ENCODE measurements around the gene ZSCAN5B. TPM values are rescaled to one million over a fixed set of nuclear protein-coding genes. Genes with fewer than 3 reads are reported as not detected.

Gene ZSCAN5B
- polyA plus RNA-seq, 1 of the 3 experiments (the other 2 are of a cell fraction), result not detected

GRCh38 chr19:56142897-56143434, 54.6 kb downstream of the ZSCAN5B start:
- peaks cover 7 to 21% of the 10 kb centered on the region in 2 experiments; a peak in 3 of 4 replicates for H3K4me1 ChIP-seq (ENCODE audit: control insufficient read depth in 1 of 2, insufficient read depth in 2 of 2, low read depth in 1 of 2, low read length in 1 of 2)
- TF ChIP-seq NFIC (IDR thresholded peaks at IDR 0.05; ENCODE audit: borderline replicate concordance), result no peak
- TF ChIP-seq RCOR1 (IDR thresholded peaks at IDR 0.05; ENCODE audit: low read length), result no peak
- TF ChIP-seq REST (IDR thresholded peaks at IDR 0.05; ENCODE audit: low read depth, low read length), result no peak
- TF ChIP-seq POLR2AphosphoS5 (IDR thresholded peaks at IDR 0.05; ENCODE audit: low read depth, low read length), result no peak
- no peak for TF ChIP-seq FOXM1 (IDR thresholded peaks at IDR 0.05; ENCODE audit: low read depth)
- no peak for TF ChIP-seq EZH2phosphoT487 (IDR thresholded peaks at IDR 0.05; ENCODE audit: borderline replicate concordance, low read depth)
- H3K27ac ChIP-seq (ENCODE audit: low read depth in 2 of 2, low read length in 1 of 2), result no peak overlapping the region
- 90% methylated on average over 3 of the region's 4 CpGs for WGBS (ENCODE audit: low lambda C conversion rate)
- no peaks in the 10 kb centered on the region for H3F3A ChIP-seq (replicated peaks; ENCODE audit: insufficient read depth)
- no peaks in the 10 kb centered on the region for H3K9me2 ChIP-seq
- no peaks in the 10 kb centered on the region for H4K20me1 ChIP-seq (ENCODE audit: insufficient read depth)
- no peaks in the 10 kb centered on the region for H3K9me3 ChIP-seq
- H3K27me3 ChIP-seq (ENCODE audit: insufficient read depth), result no peaks in the 10 kb centered on the region
- H2AFZ ChIP-seq (ENCODE audit: low read depth), result no peak overlapping the region
- no peak overlapping the region for H3K4me2 ChIP-seq
- POLR2A ChIA-PET, result interaction anchor here (2.5 kb wide), 1 partner anchor 22 kb away, joined by 8 read pairs; no protein-coding TSS in a partner anchor
- no peak overlapping the region for H3K9ac ChIP-seq
- CTCF ChIA-PET, result interaction anchor here (1.2 to 1.7 kb wide), 3 partner anchors 12 to 77 kb away, joined by 3 read pairs; no protein-coding TSS in a partner anchor
- peaks cover 0 to 14% of the 10 kb centered on the region in 2 experiments for H3K36me3 ChIP-seq (replicated peaks in 1 of 2; ENCODE audit: control insufficient read depth in 1 of 2, insufficient read depth in 2 of 2, low read length in 1 of 2)
- H3K79me2 ChIP-seq (ENCODE audit: insufficient read depth), result peaks cover 36% of the 10 kb centered on the region
- no peak overlapping the region for H3K4me3 ChIP-seq (ENCODE audit: low read depth in 2 of 2, low read length in 1 of 2)
- no peak for DNase-seq

GRCh38 chr19:56142087-56142787, 55.3 kb downstream of the ZSCAN5B start:
- H3K9me2 ChIP-seq, result no peaks in the 10 kb centered on the region
- peak overlapping the region; percentile 43; the same call in 1 of the 2 replicates for H3K9ac ChIP-seq
- peaks cover 36% of the 10 kb centered on the region for H3K79me2 ChIP-seq (ENCODE audit: insufficient read depth)
- H4K20me1 ChIP-seq (ENCODE audit: insufficient read depth), result no peaks in the 10 kb centered on the region
- DNase-seq, result no peak
- peak overlapping the region; percentile 63 to 66 for H3K4me3 ChIP-seq (ENCODE audit: low read depth in 2 of 2, low read length in 1 of 2)
- 71% methylated on average over 17 of the region's 17 CpGs for WGBS (ENCODE audit: low lambda C conversion rate)
- ChIA-PET POLR2A (interaction anchor here (2.5 kb wide), 1 partner anchor 22 kb away, joined by 8 read pairs; no protein-coding TSS in a partner anchor), CTCF (interaction anchor here (1.2 to 1.7 kb wide), 5 partner anchors 13 to 76 kb away, joined by 3 read pairs; no protein-coding TSS in a partner anchor)
- H3K27me3 ChIP-seq (ENCODE audit: insufficient read depth), result no peaks in the 10 kb centered on the region
- H2AFZ ChIP-seq (ENCODE audit: low read depth), result no peak overlapping the region
- H3F3A ChIP-seq (replicated peaks; ENCODE audit: insufficient read depth), result no peaks in the 10 kb centered on the region
- peak overlapping the region in 1 of 2 experiments; percentile 29; a peak in 1 of 4 replicates for H3K27ac ChIP-seq (ENCODE audit: low read depth in 2 of 2, low read length in 1 of 2)
- H3K36me3 ChIP-seq (replicated peaks in 1 of 2; ENCODE audit: control insufficient read depth in 1 of 2, insufficient read depth in 2 of 2, low read length in 1 of 2), result peaks cover 0 to 7% of the 10 kb centered on the region in 2 experiments
- H3K9me3 ChIP-seq, result no peaks in the 10 kb centered on the region
- H3K4me1 ChIP-seq (ENCODE audit: control insufficient read depth in 1 of 2, insufficient read depth in 2 of 2, low read depth in 1 of 2, low read length in 1 of 2), result peaks cover 7 to 21% of the 10 kb centered on the region in 2 experiments; a peak in 3 of 4 replicates
- H3K4me2 ChIP-seq, result peak overlapping the region; percentile 88
- TF ChIP-seq RXRA (IDR thresholded peaks at IDR 0.05; ENCODE audit: borderline replicate concordance, low read depth) (no peak), CTCF (IDR thresholded peaks at IDR 0.05) (no peak), SIN3A (IDR thresholded peaks at IDR 0.05; ENCODE audit: borderline replicate concordance, low read depth, low read length) (no peak), MEF2A (IDR thresholded peaks at IDR 0.05; ENCODE audit: borderline replicate concordance, low read depth) (no peak), TAF1 (IDR thresholded peaks at IDR 0.05; ENCODE audit: borderline replicate concordance, low read depth, low read length) (no peak), RAD21 (IDR thresholded peaks at IDR 0.05; ENCODE audit: low read length) (no peak), CHD2 (IDR thresholded peaks at IDR 0.05; ENCODE audit: low read length, partially characterized antibody) (no peak), ZBTB33 (IDR thresholded peaks at IDR 0.05; ENCODE audit: borderline replicate concordance, low read depth) (no peak), TCF12 (IDR thresholded peaks at IDR 0.05) (no peak), PBX3 (IDR thresholded peaks at IDR 0.05) (no peak), MXI1 (IDR thresholded peaks at IDR 0.05; ENCODE audit: low read depth, low read length) (no peak)
